K562 (cell line): ENCODE data around the gene PPP1R13L. TPM values are rescaled to one million over a fixed set of nuclear protein-coding genes. Genes with fewer than 3 reads are reported as not detected.

Experiments used
- ARID1B ChIP-seq: fragments of 450-650 bp; IDR thresholded peaks from 2 replicates; pipeline ENCODE4 v1.6.1; 2016; ENCODE audit warnings: antibody characterized with exemption, mild to moderate bottlenecking, inconsistent platforms
- BACH1 ChIP-seq: fragments of 200-800 bp; sonication (Bioruptor generic); IDR thresholded peaks from 2 replicates; pipeline ENCODE4 v1.6.1; 2016; ENCODE audit warnings: missing genetic modification characterization, missing compliant biosample characterization
- BCOR ChIP-seq: fragments of 450-650 bp; IDR thresholded peaks from 2 replicates; pipeline ENCODE4 v1.6.1; 2016
- CBFA2T3 ChIP-seq: fragments of 450-650 bp; IDR thresholded peaks from 2 replicates; pipeline ENCODE4 v1.6.1; 2017
- EGR1 ChIP-seq: fragments of 450-650 bp; conservative IDR thresholded peaks from 2 replicates; pipeline ENCODE4 v1.6.1; 2017; ENCODE audit warnings: mild to moderate bottlenecking
- EP300 ChIP-seq: IDR thresholded peaks from 2 replicates; pipeline ENCODE4 v1.6.1; 2012; ENCODE audit warnings: low read length, improper control_type of control experiment
- HDAC1 ChIP-seq, 2 experiments: fragments of 450-650 bp; IDR thresholded peaks; 2 replicates each; pipeline ENCODE4 v1.6.1; 2016 to 2017; ENCODE audit warnings: inconsistent platforms in 1 of 2, mild to moderate bottlenecking in 1 of 2, moderate library complexity in 1 of 2
- L3MBTL2 ChIP-seq: fragments of 450-650 bp; IDR thresholded peaks from 2 replicates; pipeline ENCODE4 v1.6.1; 2016; ENCODE audit warnings: mild to moderate bottlenecking, moderate library complexity
- MLLT1 ChIP-seq, 2 experiments: fragments of 450-650 bp; IDR thresholded peaks; 2 replicates each; pipeline ENCODE4 v1.6.1; 2016
- NR2C1 ChIP-seq, 2 experiments: fragments of 450-650 bp; IDR thresholded peaks; 2 replicates each; pipeline ENCODE4 v1.6.1; 2017; ENCODE audit warnings: mild to moderate bottlenecking in 2 of 2, antibody characterized with exemption in 1 of 2, inconsistent platforms in 1 of 2, missing compliant biosample characterization in 1 of 2, missing genetic modification characterization in 1 of 2
- PHF21A ChIP-seq: fragments of 450-650 bp; IDR thresholded peaks from 2 replicates; pipeline ENCODE4 v1.6.1; 2017; ENCODE audit warnings: low read depth, borderline replicate concordance
- POLR2AphosphoS2 ChIP-seq: IDR thresholded peaks from 2 replicates; pipeline ENCODE4 v1.6.1; 2012; ENCODE audit warnings: low read length, improper control_type of control experiment
- RBFOX2 ChIP-seq: fragments of 200-400 bp; formaldehyde crosslinking; IDR thresholded peaks from 2 replicates; pipeline ENCODE4 v1.6.1; 2017; ENCODE audit warnings: low read depth, mild to moderate bottlenecking, low read length, moderate library complexity
- STAT5B ChIP-seq: fragments of 250-450 bp; sonication (Bioruptor Pico); IDR thresholded peaks from 2 replicates; pipeline ENCODE4 v1.8.0; 2021; ENCODE audit warnings: mild to moderate bottlenecking, inconsistent platforms
- TRIM24 ChIP-seq, 2 experiments: fragments of 450-650 bp; IDR thresholded peaks; 2 replicates each; pipeline ENCODE4 v1.6.1; 2016
- YY1 ChIP-seq, 3 experiments: IDR thresholded peaks; 2 replicates each; pipeline ENCODE4 v1.6.1; 2011; ENCODE audit warnings: low read length in 2 of 3, mild to moderate bottlenecking in 2 of 3, moderate library complexity in 2 of 3, borderline replicate concordance in 1 of 3, control low read depth in 1 of 3, low read depth in 1 of 3; ENCODE audit not compliant: insufficient read depth in 3 of 3, insufficient replicate concordance in 2 of 3, control insufficient read depth in 1 of 3, insufficient read length in 1 of 3; ENCODE audit errors: extremely low read depth in 1 of 3
- ZBTB34 ChIP-seq: fragments of 250-450 bp; sonication (Bioruptor Pico); IDR thresholded peaks from 2 replicates; pipeline ENCODE4 v1.8.0; 2021; ENCODE audit warnings: mild to moderate bottlenecking, moderate library complexity
- polyA plus RNA-seq, 8 experiments: library from polyadenylated mRNA; depleted of rRNA in 4 of 8; stranded (reverse) in 5 of 8; unstranded in 3 of 8; fragments of >200 nt; fragmentation: Nextera tagmentation in 2 of 8; fragmentation: Illumina TruSeq in 1 of 8; extraction: Ambion mirVana in 2 of 8; extraction: Trizol in 1 of 8; gene quantifications; 2 replicates each; pipeline versions ENCODE4 v1.2.1 to v1.2.3, GENCODE V29; 2011 to 2014; ENCODE audit warnings: inconsistent platforms in 1 of 8, missing spikeins in 1 of 8
- total RNA-seq, 7 experiments: library from RNA; depleted of rRNA in 6 of 7; stranded (reverse); fragments of >200 nt in 6 of 7; fragmentation: Illumina TruSeq in 2 of 7; extraction: Trizol in 2 of 7; gene quantifications; 2 replicates each; pipeline versions ENCODE4 v1.2.1 to v1.2.3, GENCODE V29; 2011 to 2021; ENCODE audit warnings: low replicate concordance in 1 of 7
- TF ChIP-seq, protein P1 (sequence below): fragments of 450-650 bp; IDR thresholded peaks from 2 replicates; pipeline ENCODE4 v1.6.1; 2016
- TF ChIP-seq, protein P2 (sequence below): fragments of 250-450 bp; sonication (Bioruptor Pico); IDR thresholded peaks from 2 replicates; pipeline ENCODE4 v1.8.0; 2022; ENCODE audit warnings: inconsistent platforms

The PPP1R13L gene
- total and polyA plus RNA-seq, 9 of the 15 experiments (the other 6 are each of a cell fraction or from before 2014, with no cell fraction given), result 0.32 to 6.7 (median 2.0) TPM

DNA sequence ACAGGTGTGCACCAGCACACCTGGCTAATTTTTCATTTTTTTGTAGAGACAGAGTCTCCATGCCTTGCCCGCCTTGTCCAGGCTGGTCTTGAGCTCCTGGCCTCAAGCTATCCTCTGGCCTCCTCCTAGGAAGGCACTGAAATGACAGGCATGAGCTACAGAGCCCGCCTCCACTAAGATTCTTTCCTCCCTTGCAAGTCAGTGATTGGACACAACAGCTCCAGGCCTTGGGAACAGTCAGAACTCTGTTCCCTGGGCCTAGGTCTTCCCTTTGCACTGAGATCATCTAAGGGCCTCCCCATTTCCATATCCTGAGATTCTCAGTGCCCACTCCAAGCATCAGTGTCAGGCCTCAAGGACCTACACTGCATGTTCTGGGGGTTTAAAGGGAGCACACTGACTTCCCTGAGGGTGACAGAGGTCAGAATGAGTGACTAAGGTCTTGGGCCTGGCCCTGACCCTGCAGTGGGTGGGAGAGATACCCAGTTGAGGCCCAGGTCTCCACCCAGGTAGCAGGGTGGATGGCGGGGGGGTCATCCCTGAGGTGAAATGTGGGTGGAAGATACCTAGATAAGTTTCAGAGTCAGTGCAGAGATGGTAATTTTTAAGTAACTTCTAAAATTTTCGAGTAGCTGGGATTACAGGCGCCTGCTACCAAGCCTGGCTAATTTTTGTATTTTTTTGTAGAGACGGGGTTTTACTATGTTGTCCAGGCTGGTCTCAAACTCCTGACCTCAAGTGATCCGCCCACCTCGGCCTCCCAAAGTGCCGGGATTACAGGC is 36.2 kb upstream of the PPP1R13L start (continued):
- TF ChIP-seq, protein P1, sequence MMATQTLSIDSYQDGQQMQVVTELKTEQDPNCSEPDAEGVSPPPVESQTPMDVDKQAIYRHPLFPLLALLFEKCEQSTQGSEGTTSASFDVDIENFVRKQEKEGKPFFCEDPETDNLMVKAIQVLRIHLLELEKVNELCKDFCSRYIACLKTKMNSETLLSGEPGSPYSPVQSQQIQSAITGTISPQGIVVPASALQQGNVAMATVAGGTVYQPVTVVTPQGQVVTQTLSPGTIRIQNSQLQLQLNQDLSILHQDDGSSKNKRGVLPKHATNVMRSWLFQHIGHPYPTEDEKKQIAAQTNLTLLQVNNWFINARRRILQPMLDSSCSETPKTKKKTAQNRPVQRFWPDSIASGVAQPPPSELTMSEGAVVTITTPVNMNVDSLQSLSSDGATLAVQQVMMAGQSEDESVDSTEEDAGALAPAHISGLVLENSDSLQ, result peak; percentile 85
- 0 out of 2 replicates have a peak, but pooled peaks have one; percentile 65 for TF ChIP-seq BCOR
- TF ChIP-seq PHF21A, result 0 out of 2 replicates have a peak, but pooled peaks have one; percentile 44
- no peak for TF ChIP-seq STAT5B (CRISPR knock-in tag)
- TF ChIP-seq EP300, result peak; percentile 28; the same call in 1 of the 2 replicates
- peak; percentile 70 for TF ChIP-seq EGR1
- TF ChIP-seq POLR2AphosphoS2, result no peak
- TF ChIP-seq TRIM24 (IDR thresholded peaks at IDR 0.05), result no peak
- TF ChIP-seq YY1 (IDR thresholded peaks at IDR 0.05; ENCODE audit: borderline replicate concordance in 1 of 3, control insufficient read depth in 1 of 3, extremely low read depth in 1 of 3, insufficient read depth in 3 of 3, insufficient read length in 1 of 3, insufficient replicate concordance in 2 of 3, low read depth in 1 of 3, low read length in 2 of 3), result peak in 1 of 3 experiments; percentile 16
- no peak for TF ChIP-seq BACH1
- no peak for TF ChIP-seq RBFOX2
- no peak for TF ChIP-seq ZBTB34
- TF ChIP-seq ARID1B, result 0 out of 2 replicates have a peak, but pooled peaks have one; percentile 37
- TF ChIP-seq L3MBTL2, result peak; percentile 57
- TF ChIP-seq MLLT1 (IDR thresholded peaks at IDR 0.05), result no peak
- TF ChIP-seq NR2C1 (IDR thresholded peaks at IDR 0.05), result peak; percentile 21; the same call in 1 of the 2 replicates
- no peak for TF ChIP-seq NR2C1 (tag; IDR thresholded peaks at IDR 0.05)
- TF ChIP-seq HDAC1 (IDR thresholded peaks at IDR 0.05), result 0 out of 4 replicates have a peak, but pooled peaks of 1 of the 2 experiments have one; percentile 29
- TF ChIP-seq, protein P2, sequence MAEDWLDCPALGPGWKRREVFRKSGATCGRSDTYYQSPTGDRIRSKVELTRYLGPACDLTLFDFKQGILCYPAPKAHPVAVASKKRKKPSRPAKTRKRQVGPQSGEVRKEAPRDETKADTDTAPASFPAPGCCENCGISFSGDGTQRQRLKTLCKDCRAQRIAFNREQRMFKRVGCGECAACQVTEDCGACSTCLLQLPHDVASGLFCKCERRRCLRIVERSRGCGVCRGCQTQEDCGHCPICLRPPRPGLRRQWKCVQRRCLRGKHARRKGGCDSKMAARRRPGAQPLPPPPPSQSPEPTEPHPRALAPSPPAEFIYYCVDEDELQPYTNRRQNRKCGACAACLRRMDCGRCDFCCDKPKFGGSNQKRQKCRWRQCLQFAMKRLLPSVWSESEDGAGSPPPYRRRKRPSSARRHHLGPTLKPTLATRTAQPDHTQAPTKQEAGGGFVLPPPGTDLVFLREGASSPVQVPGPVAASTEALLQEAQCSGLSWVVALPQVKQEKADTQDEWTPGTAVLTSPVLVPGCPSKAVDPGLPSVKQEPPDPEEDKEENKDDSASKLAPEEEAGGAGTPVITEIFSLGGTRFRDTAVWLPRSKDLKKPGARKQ, result no peak
- peak; percentile 41; the same call in 1 of the 2 replicates for TF ChIP-seq CBFA2T3
